ENCODE results near the gene GRAMD4.

- TF ChIP-seq CTCF (IDR thresholded peaks at IDR 0.05 in 4 of 5, conservative IDR thresholded peaks at IDR 0.05 in 1 of 5): no peak
- no peak for TF ChIP-seq POLR2A (IDR thresholded peaks at IDR 0.05)
Observed at GRCh38 chr22:46673205-46673604, 53.0 kb downstream of the GRAMD4 start.

Data from gastrocnemius medialis (tissue), 4 donors.